K562 (cell line): Measurements from ENCODE around the gene IMMP1L. TPM values are rescaled to one million over a fixed set of nuclear protein-coding genes. Genes with fewer than 3 reads are reported as not detected.

Experiments used
- ATF7 ChIP-seq: fragments of 450-650 bp; IDR thresholded peaks from 2 replicates; pipeline ENCODE4 v1.7.1; 2014; ENCODE audit warnings: mild to moderate bottlenecking, moderate library complexity
- C11orf30 ChIP-seq: fragments of 450-650 bp; IDR thresholded peaks from 2 replicates; pipeline ENCODE4 v1.6.1; 2016; ENCODE audit warnings: low read depth, mild to moderate bottlenecking
- CBX1 ChIP-seq: sonication (generic); IDR thresholded peaks from 2 replicates; pipeline ENCODE4 v1.6.1; 2016; ENCODE audit warnings: antibody characterized with exemption, low read depth, mild to moderate bottlenecking
- CCNT2 ChIP-seq: IDR thresholded peaks from 2 replicates; pipeline ENCODE4 v1.6.1; 2011; ENCODE audit warnings: borderline replicate concordance, low read depth, mild to moderate bottlenecking, moderate library complexity, mixed read lengths, low read length; ENCODE audit not compliant: insufficient read length; ENCODE audit errors: extremely low read depth
- E2F1 ChIP-seq: sonication (generic); formaldehyde crosslinking; IDR thresholded peaks from 2 replicates; pipeline ENCODE4 v1.8.1; 2023; ENCODE audit warnings: mild to moderate bottlenecking, missing genetic modification reagents, moderate library complexity
- FOXJ2 ChIP-seq: fragments of 200-800 bp; sonication (Bioruptor generic); IDR thresholded peaks from 2 replicates; pipeline ENCODE4 v1.6.1; 2016; ENCODE audit warnings: missing genetic modification characterization, missing compliant biosample characterization
- FOXM1 ChIP-seq, 2 experiments: fragments of 450-650 bp in 1 of 2; sonication (generic) in 1 of 2; formaldehyde crosslinking in 1 of 2; IDR thresholded peaks; 2 replicates each; pipeline versions ENCODE4 v1.6.1 to v1.9.0; 2017 to 2022; ENCODE audit warnings: low read depth in 2 of 2, mild to moderate bottlenecking in 2 of 2, missing genetic modification reagents in 1 of 2, moderate library complexity in 1 of 2
- HCFC1 ChIP-seq: IDR thresholded peaks from 2 replicates; pipeline ENCODE4 v1.6.1; 2012; ENCODE audit warnings: low read depth, low read length, improper control_type of control experiment
- HDAC1 ChIP-seq, 2 experiments: fragments of 450-650 bp; IDR thresholded peaks; 2 replicates each; pipeline ENCODE4 v1.6.1; 2016 to 2017; ENCODE audit warnings: inconsistent platforms in 1 of 2, mild to moderate bottlenecking in 1 of 2, moderate library complexity in 1 of 2
- KDM2B ChIP-seq: fragments of 250-450 bp; sonication (Bioruptor Pico); IDR thresholded peaks from 2 replicates; pipeline ENCODE4 v1.8.0; 2021; ENCODE audit warnings: mild to moderate bottlenecking, moderate library complexity
- LARP7 ChIP-seq: fragments of 450-650 bp; IDR thresholded peaks from 2 replicates; pipeline ENCODE4 v1.6.1; 2016
- POLR2G ChIP-seq: fragments of 200-400 bp; formaldehyde crosslinking; IDR thresholded peaks from 2 replicates; pipeline ENCODE4 v1.6.1; 2017; ENCODE audit warnings: low read depth, mild to moderate bottlenecking, antibody characterized with exemption, low read length, moderate library complexity
- POLR2H ChIP-seq: IDR thresholded peaks from 2 replicates; pipeline ENCODE4 v1.6.1; 2016; ENCODE audit warnings: missing genetic modification characterization, low read depth, mild to moderate bottlenecking, control low read depth, missing compliant biosample characterization, moderate library complexity
- STAG1 ChIP-seq: sonication (generic); formaldehyde crosslinking; IDR thresholded peaks from 2 replicates; pipeline ENCODE4 v1.5.0; 2020; ENCODE audit warnings: missing genetic modification reagents, borderline replicate concordance
- THAP7 ChIP-seq: fragments of 250-450 bp; sonication (Bioruptor Pico); IDR thresholded peaks from 2 replicates; pipeline ENCODE4 v1.5.0; 2021
- VEZF1 ChIP-seq: fragments of 200-800 bp; sonication (Bioruptor generic); IDR thresholded peaks from 2 replicates; pipeline ENCODE4 v1.6.1; 2017; ENCODE audit warnings: missing genetic modification characterization, missing compliant biosample characterization
- ZBTB34 ChIP-seq: fragments of 250-450 bp; sonication (Bioruptor Pico); IDR thresholded peaks from 2 replicates; pipeline ENCODE4 v1.8.0; 2021; ENCODE audit warnings: mild to moderate bottlenecking, moderate library complexity
- ZNF395 ChIP-seq: fragments of 200-800 bp; sonication (Bioruptor generic); IDR thresholded peaks from 2 replicates; pipeline ENCODE4 v1.6.1; 2017; ENCODE audit warnings: missing genetic modification characterization, missing compliant biosample characterization
- ZSCAN29 ChIP-seq: fragments of 450-650 bp; IDR thresholded peaks from 2 replicates; pipeline ENCODE4 v1.6.1; 2017
- polyA plus RNA-seq, 8 experiments: library from polyadenylated mRNA; depleted of rRNA in 4 of 8; stranded (reverse) in 5 of 8; unstranded in 3 of 8; fragments of >200 nt; fragmentation: Nextera tagmentation in 2 of 8; fragmentation: Illumina TruSeq in 1 of 8; extraction: Ambion mirVana in 2 of 8; extraction: Trizol in 1 of 8; gene quantifications; 2 replicates each; pipeline versions ENCODE4 v1.2.1 to v1.2.3, GENCODE V29; 2011 to 2014; ENCODE audit warnings: inconsistent platforms in 1 of 8, missing spikeins in 1 of 8
- total RNA-seq, 7 experiments: library from RNA; depleted of rRNA in 6 of 7; stranded (reverse); fragments of >200 nt in 6 of 7; fragmentation: Illumina TruSeq in 2 of 7; extraction: Trizol in 2 of 7; gene quantifications; 2 replicates each; pipeline versions ENCODE4 v1.2.1 to v1.2.3, GENCODE V29; 2011 to 2021; ENCODE audit warnings: low replicate concordance in 1 of 7

IMMP1L gene
- total and polyA plus RNA-seq, 9 of the 15 experiments (the other 6 are each of a cell fraction or from before 2014, with no cell fraction given) = 56.0 to 245 (median 169) TPM

- 0 out of 2 replicates have a peak, but pooled peaks have one; percentile 65 for TF ChIP-seq ZNF395 (CRISPR knock-in tag)
- TF ChIP-seq ZSCAN29 = 0 out of 2 replicates have a peak, but pooled peaks have one; percentile 36
- TF ChIP-seq FOXJ2 (tag) = no peak
- TF ChIP-seq ATF7 = peak; percentile 78
- TF ChIP-seq CBX1 = peak; percentile 48; the same call in 1 of the 2 replicates
- TF ChIP-seq THAP7 (CRISPR knock-in tag) = 0 out of 2 replicates have a peak, but pooled peaks have one; percentile 49
- TF ChIP-seq ZBTB34 (CRISPR knock-in tag) = no peak
- no peak for TF ChIP-seq STAG1
- TF ChIP-seq HCFC1 = peak; percentile 36; the same call in 1 of the 2 replicates
- peak in 1 of 2 experiments; percentile 63; a peak in 2 of 4 replicates for TF ChIP-seq HDAC1 (IDR thresholded peaks at IDR 0.05)
- peak; percentile 94 for TF ChIP-seq POLR2G
- TF ChIP-seq C11orf30 = peak; percentile 86
- TF ChIP-seq CCNT2 = peak; percentile 29
- peak; percentile 54; the same call in 1 of the 2 replicates for TF ChIP-seq POLR2H (tag)
- peak; percentile 92 for TF ChIP-seq FOXM1 (IDR thresholded peaks at IDR 0.05; ENCODE audit: low read depth)
- TF ChIP-seq FOXM1 (CRISPR knock-in tag; IDR thresholded peaks at IDR 0.05; ENCODE audit: low read depth) = peak; percentile 37; the same call in 1 of the 2 replicates
- TF ChIP-seq VEZF1 (CRISPR knock-in tag) = peak; percentile 56
- no peak for TF ChIP-seq E2F1
- TF ChIP-seq KDM2B (CRISPR knock-in tag) = 0 out of 2 replicates have a peak, but pooled peaks have one; percentile 23
- 0 out of 2 replicates have a peak, but pooled peaks have one; percentile 29 for TF ChIP-seq LARP7
Measured at GRCh38 chr11:31509429-31510345, at the start of gene IMMP1L, which contains the start of gene ELP4 (continued).
